NCI-H128 (cell line): Measurements from ENCODE around the gene MAGI2.

Source experiments
- DNase-seq: peaks from one replicate; lab custom pipeline; 2025; ENCODE audit not compliant: unreplicated experiment; lab: John Stamatoyannopoulos, UW

MAGI2 gene

DNA sequence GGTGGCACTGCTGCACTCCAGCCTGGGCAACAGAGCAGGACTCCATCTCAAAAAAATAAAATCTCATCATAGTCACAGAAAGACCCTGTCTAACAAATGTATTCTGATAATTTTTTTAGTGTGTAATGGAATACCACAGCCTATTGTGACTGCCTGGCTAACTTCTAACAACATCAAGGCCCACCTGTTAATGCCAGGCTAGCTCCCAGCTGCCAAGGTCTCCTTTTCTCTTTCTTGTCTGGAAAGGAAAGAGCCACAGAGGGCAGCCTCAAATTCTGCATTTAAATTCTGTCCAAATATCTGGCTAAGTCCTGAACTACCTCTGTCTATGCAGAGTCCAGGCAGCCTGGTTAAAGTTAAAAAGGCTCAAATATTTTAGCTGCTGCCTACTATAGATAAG is 700.9 kb downstream of the MAGI2 start:
- DNase-seq, result no peak

GRCh38 chr7:78751253-78751652 is 702.2 kb downstream of the MAGI2 start:
- no peak for DNase-seq

DNA sequence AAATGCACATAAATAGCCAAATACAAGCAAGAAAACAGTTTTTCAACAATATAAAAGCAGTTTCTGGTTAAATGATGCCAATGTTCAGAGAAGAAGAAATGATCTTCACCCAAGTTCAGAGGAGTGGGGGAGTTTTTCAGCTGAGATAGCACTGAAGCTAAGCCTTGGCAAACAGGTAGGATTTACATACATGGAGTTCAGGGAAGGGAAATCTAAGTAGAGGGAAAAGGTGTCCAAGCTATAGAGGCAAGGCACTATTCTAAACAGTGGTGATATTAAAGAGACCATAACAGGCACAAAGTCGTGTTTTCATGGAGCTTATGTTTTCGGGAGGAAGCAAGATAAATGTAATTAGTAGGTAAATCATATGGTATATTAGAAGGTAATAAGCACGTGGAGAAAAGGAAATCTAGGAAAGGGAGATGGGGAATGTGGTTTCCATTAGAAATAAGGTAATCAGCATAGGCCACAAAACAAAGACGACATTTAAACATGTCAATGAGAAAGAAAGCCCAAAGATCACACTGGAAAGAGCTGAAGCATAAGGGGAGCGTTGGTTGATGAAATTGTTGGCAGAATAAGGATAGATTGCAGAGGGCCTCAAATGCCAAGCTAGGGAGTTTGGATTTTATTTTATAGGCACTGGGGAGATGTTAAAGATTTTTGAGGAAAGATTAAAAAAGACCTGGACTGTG is 704.3 kb downstream of the MAGI2 start:
- DNase-seq, result no peak

DNA sequence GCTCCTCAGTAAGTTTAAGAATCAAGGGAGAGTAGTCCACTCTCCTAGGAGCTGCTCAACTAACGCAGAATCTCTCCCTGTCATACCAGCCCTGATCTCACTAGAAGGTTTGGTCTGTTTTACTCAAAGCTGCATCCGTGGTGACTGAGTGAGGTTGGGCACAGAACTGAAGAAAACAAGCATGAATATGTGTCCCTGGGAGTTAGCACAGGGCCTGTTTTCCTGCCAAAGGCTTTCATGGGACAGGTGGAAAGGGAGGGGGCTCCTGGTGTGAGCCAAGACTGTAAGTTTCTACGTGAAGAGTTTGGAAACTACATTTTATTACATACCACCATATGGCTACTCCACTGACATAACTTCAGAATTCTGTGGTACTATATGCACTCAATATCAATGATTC is 705.9 kb downstream of the MAGI2 start:
- DNase-seq, result no peak

DNA sequence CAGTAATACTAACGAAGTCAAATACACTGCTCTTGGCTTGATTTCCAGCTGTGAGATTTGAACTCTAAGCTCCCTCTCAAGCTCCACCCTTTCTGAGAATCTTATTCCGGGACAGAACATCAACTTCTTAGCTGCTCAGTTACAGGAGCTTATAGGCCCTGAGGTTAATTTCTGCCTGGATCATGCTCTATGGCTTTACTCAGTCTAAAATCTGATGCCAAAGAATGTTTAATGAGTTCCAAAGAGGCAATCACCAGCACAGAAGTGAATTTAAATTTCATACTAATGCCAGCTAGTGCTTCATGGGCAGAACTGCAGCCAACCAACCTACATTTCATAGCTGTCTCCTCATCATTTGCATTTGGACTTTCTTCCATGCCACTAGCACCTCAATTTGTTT is 707.2 kb downstream of the MAGI2 start:
- DNase-seq, result no peak

DNA sequence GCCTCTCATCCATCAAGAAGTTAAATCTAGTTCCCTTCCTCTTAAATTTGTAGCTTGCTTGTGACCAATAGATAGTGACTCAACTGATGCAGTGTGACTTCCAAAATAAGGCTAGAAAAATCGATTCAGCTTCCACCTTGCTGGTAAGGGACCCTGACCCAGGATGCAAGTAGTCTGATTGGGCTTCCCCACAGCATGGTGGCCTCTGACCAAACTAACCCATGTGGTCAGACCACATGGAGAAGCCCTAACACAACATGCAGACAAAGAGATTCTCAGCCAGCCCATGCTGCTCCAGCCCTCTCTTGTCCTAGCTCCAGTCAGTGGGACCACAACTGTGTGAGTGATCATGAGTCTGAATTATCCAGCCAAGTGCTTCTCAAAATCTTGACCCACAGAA is 710.8 kb downstream of the MAGI2 start:
- DNase-seq, result no peak

GRCh38 chr7:78736548-78736947 is 716.9 kb downstream of the MAGI2 start:
- DNase-seq, result no peak

DNA sequence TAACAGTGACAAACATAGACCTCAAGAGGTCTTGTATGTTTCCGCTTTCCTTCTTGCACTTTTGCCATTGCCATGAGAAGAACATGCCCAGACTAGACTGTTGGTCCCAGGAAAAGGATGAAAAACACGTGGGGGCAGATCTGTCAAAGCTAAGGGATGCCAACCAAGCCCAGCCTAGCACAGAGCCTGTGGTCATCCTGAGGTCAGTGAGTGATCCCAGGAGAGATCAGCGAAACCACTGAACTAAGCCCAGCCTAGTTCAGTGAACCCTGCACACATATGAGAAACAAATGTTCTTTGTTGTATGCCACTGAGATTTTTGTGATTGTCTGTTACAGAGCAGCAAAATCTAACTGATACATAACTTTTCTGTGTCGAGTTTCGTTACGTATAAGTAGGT is 718.8 kb downstream of the MAGI2 start:
- no peak for DNase-seq

GRCh38 chr7:78720066-78720465 is 733.4 kb downstream of the MAGI2 start:
- DNase-seq, result no peak

DNA sequence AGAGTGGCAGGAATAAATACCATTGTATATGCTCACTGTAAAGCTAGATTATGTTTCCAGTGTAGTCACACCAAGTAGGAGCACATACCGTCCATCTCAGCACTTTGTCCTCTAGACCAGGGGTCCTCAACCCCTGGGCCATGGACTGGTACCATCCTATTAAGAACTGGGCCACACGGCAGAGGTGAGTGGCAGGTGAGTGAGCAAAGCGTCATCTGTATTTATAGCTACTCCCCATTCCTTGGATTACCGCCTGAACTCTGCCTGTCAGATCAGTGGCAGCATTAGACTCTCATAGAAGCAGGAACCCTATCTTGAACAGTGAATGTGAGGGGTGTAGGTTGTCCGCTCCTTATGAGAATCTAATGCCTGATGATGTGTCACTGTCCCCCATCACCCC is 735.3 kb downstream of the MAGI2 start:
- no peak for DNase-seq

DNA sequence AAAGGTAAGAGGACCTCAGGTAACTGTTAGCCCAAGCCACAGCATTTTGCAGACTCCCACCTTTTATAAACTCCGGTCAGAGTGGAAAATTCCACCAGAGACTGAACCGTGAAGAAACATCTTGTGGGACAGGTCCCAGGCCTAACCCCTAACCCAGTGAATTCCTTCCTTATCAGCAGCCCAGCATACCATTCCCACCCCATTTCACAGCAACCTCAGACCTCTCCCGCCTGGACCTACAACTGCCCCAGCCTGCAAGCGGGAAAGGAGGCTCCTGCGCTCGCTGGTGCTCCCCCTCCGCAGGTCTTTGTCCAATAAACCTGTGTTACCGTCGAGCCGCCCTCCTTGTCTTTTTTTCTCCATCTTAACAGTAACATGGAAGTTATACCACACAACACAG is 736.6 kb downstream of the MAGI2 start:
- DNase-seq, result no peak

GRCh38 chr7:78714356-78714755 is 739.1 kb downstream of the MAGI2 start:
- no peak for DNase-seq

DNA sequence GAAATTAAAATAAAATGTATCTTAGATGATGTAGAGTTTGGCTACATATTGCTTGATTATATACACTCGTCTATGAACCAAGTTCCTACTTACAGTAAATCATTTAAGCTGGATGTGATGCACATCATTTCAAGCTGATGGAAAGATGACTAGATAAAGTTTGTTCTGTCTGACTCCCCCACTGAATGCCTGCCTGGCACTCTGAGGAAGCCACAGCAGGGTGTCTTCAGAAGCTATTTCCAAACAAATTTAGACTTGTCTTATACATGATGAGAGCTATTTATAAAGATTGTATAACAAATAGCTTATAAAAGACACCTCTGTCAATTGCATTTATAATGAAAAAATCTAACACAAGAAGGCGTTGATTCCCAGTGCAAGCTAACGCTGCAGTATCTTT is 741.4 kb downstream of the MAGI2 start:
- DNase-seq, result no peak

DNA sequence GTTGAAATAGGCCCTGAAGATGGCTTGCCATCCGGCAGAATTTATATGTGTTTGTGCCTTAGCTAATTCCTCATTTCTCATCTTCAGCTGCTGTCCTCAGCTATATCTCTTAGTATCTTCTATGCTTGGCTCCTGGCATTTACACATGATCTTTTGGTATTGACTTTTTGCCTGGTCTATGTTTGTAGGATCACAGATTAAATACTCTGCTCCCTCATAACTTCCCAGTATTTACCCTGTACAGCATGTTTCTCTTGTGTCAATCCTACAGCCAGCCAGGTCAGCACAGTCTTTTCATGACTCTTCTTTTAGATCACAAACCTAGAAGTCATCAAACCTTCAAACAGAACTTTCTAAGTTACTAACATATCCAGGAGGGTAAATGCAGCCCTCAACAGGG is 743.8 kb downstream of the MAGI2 start:
- DNase-seq, result no peak

GRCh38 chr7:78704504-78704903 is 749.0 kb downstream of the MAGI2 start:
- DNase-seq, result no peak

- DNase-seq, result no peak
Observed at GRCh38 chr7:78703391-78703790, 750.1 kb downstream of the MAGI2 start.

DNA sequence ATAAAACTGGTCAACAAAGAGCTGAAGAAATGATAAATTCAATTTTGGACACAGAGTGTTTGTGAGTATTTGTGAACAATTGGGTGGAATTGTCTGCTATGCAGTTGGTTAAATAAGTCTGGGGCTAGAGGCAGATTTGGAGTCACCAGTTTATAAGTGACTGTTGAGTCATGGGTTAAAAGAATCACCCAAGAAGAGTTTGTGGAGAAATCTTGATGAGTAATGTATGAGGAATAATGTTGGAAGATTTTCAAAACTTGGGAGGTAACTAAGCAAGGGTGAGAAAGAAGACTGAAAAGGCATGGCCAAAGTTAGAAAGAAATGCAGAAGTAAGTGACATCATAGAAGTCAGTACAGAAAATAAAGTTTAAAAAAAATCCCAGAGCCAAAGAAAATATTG is 750.7 kb downstream of the MAGI2 start:
- no peak for DNase-seq

DNA sequence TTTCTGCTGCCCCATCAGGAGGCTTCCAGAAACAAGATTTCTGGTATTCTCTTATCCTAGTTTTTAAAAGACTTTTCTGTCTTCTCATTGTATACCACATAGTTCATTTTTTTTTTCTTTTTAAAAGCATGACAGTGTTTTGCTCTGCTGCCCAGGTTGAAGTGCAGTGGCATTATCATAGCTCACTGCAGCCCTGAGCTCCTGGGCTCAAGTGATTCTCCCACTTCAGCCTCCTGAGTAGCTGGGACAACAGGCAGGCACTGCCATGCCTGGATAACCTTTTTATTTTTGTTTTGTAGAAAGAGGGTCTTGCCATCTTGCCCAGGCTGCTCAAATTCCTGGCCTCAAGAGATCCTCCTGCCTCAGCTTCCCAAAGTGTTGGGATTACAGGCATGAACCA is 757.6 kb downstream of the MAGI2 start:
- DNase-seq, result no peak

GRCh38 chr7:78691584-78691983 is 761.9 kb downstream of the MAGI2 start:
- no peak for DNase-seq

DNA sequence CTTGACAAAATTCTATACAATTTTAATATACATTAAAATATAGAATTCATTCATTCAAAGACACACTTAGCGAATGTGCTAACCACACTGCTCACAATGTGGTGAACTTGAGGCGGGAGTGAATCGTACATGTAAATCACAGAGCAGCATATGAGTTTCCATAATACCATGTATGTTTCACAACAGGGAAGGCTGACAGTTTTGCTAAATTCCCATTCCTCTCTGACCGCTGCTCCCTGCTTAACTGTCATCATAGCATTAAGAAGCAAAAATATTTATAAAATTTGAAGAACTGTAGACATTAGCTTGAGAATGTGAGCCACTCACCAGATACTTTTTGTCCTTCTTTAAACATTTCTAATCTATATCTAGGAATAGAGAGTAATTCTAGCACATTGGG is 763.3 kb downstream of the MAGI2 start:
- no peak for DNase-seq

- DNase-seq, result no peak
Observed at GRCh38 chr7:78688376-78688775, 765.1 kb downstream of the MAGI2 start.

GRCh38 chr7:78686189-78686588 is 767.3 kb downstream of the MAGI2 start:
- no peak for DNase-seq

GRCh38 chr7:78684201-78684600 is 769.3 kb downstream of the MAGI2 start:
- no peak for DNase-seq

- no peak for DNase-seq
Observed at GRCh38 chr7:78683566-78683965, 769.9 kb downstream of the MAGI2 start.
